GM23338 (cell line): Measurements from ENCODE around the gene GNB1L. TPM values are rescaled to one million over a fixed set of nuclear protein-coding genes. Genes with fewer than 3 reads are reported as not detected.

Source experiments
- ATAC-seq: fragments of 200-7000 bp; cut with Tn5 transposase; 3 replicates; pipeline ENCODE4 v1.9.1; 2020
- DNase-seq: peaks from one replicate; pipeline ENCODE4 v3.0.0-alpha.2; 2015; ENCODE audit warnings: low spot score
- H2AFZ ChIP-seq: fragments of 200-600 bp; sonication (generic); 2 replicates; pipeline ENCODE4 v1.8.0; 2016; ENCODE audit warnings: antibody characterized with exemption, mild to moderate bottlenecking, moderate library complexity
- H3F3A ChIP-seq: fragments of 200-600 bp; sonication (generic); replicated peaks from 2 replicates; pipeline ENCODE4 v1.8.0; 2017; ENCODE audit warnings: antibody characterized with exemption, mixed run types, low read depth
- H3K27ac ChIP-seq: fragments of 200-600 bp; sonication (generic); 2 replicates; pipeline ENCODE4 v1.6.1; 2016; ENCODE audit warnings: low read depth
- H3K27me3 ChIP-seq: fragments of 200-600 bp; sonication (generic); 2 replicates; pipeline ENCODE4 v1.8.0; 2016; ENCODE audit warnings: mild to moderate bottlenecking, mixed run types, moderate library complexity; ENCODE audit not compliant: insufficient read depth
- H3K36me3 ChIP-seq: fragments of 200-600 bp; sonication (generic); 2 replicates; pipeline ENCODE4 v1.8.0; 2016; ENCODE audit warnings: mild to moderate bottlenecking; ENCODE audit not compliant: insufficient read depth
- H3K4me1 ChIP-seq: fragments of 200-600 bp; sonication (generic); 2 replicates; pipeline ENCODE4 v1.8.0; 2016; ENCODE audit warnings: mild to moderate bottlenecking, moderate library complexity; ENCODE audit not compliant: insufficient read depth
- H3K4me2 ChIP-seq: fragments of 200-600 bp; sonication (generic); 2 replicates; pipeline ENCODE4 v1.7.1; 2017; ENCODE audit warnings: mixed run types
- H3K4me3 ChIP-seq: fragments of 200-600 bp; sonication (generic); 2 replicates; pipeline ENCODE4 v1.6.1; 2016; ENCODE audit warnings: mixed run types
- H3K79me2 ChIP-seq: fragments of 200-600 bp; sonication (generic); replicated peaks from 2 replicates; pipeline ENCODE4 v1.8.0; 2017; ENCODE audit warnings: mild to moderate bottlenecking; ENCODE audit not compliant: insufficient read depth
- H3K9me2 ChIP-seq: fragments of 200-600 bp; sonication (generic); 2 replicates; pipeline ENCODE4 v1.8.0; 2017; ENCODE audit not compliant: insufficient read depth
- H4K20me1 ChIP-seq: fragments of 200-600 bp; sonication (generic); replicated peaks from 2 replicates; pipeline ENCODE4 v1.8.0; 2017; ENCODE audit warnings: mild to moderate bottlenecking; ENCODE audit not compliant: insufficient read depth
- H3K27ac Mint-ChIP-seq: 2 replicates; pipeline ENCODE4 v1.8.0; 2020; ENCODE audit warnings: inconsistent platforms, mild to moderate bottlenecking, moderate library complexity, mixed read lengths
- H3K27me3 Mint-ChIP-seq: 3 replicates; pipeline ENCODE4 v1.8.0; 2022; ENCODE audit warnings: low read depth, mild to moderate bottlenecking, moderate library complexity, mixed read lengths, inconsistent platforms; ENCODE audit not compliant: insufficient read depth, poor library complexity
- H3K36me3 Mint-ChIP-seq: 3 replicates; pipeline ENCODE4 v1.8.0; 2021; ENCODE audit warnings: low read depth, mild to moderate bottlenecking, inconsistent platforms, moderate library complexity, mixed read lengths
- H3K4me1 Mint-ChIP-seq: 3 replicates; pipeline ENCODE4 v1.8.0; 2020; ENCODE audit warnings: mild to moderate bottlenecking, inconsistent platforms, mixed read lengths
- H3K4me3 Mint-ChIP-seq: 3 replicates; pipeline ENCODE4 v1.8.0; 2021; ENCODE audit warnings: moderate library complexity, mild to moderate bottlenecking, inconsistent platforms, mixed read lengths
- H3K9me3 Mint-ChIP-seq: 3 replicates; pipeline ENCODE4 v1.8.0; 2020; ENCODE audit warnings: moderate library complexity, mild to moderate bottlenecking, inconsistent platforms, mixed read lengths
- CREB1 ChIP-seq: fragments of 250-450 bp; sonication (Bioruptor Pico); IDR thresholded peaks from 2 replicates; pipeline ENCODE4 v1.5.0; 2020; ENCODE audit warnings: low read depth, mild to moderate bottlenecking, moderate library complexity
- EZH2 ChIP-seq: fragments of 200-600 bp; sonication (generic); IDR thresholded peaks from one replicate; pipeline ENCODE4 v1.8.0; 2017; ENCODE audit warnings: antibody characterized with exemption, mild to moderate bottlenecking, low read depth; ENCODE audit not compliant: unreplicated experiment
- EZH2phosphoT487 ChIP-seq: fragments of 200-600 bp; sonication (generic); IDR thresholded peaks from one replicate; pipeline ENCODE4 v1.8.1; 2018; ENCODE audit warnings: antibody characterized with exemption; ENCODE audit not compliant: unreplicated experiment
- POLR2AphosphoS5 ChIP-seq: IDR thresholded peaks from 2 replicates; pipeline ENCODE4 v1.6.1; 2016; ENCODE audit warnings: antibody characterized with exemption, low read depth
- REST ChIP-seq: IDR thresholded peaks from one replicate; pipeline ENCODE4 v1.6.1; 2018; ENCODE audit warnings: antibody characterized with exemption; ENCODE audit not compliant: unreplicated experiment
- STAT1 ChIP-seq: IDR thresholded peaks from one replicate; pipeline ENCODE4 v1.6.1; 2016; ENCODE audit warnings: antibody characterized with exemption; ENCODE audit not compliant: unreplicated experiment
- ZNF114 ChIP-seq: fragments of 250-450 bp; sonication (Bioruptor Pico); IDR thresholded peaks from 2 replicates; pipeline ENCODE4 v1.5.0; 2020; ENCODE audit warnings: mild to moderate bottlenecking, moderate library complexity
- polyA plus RNA-seq: library from polyadenylated mRNA; unstranded; fragments of >200 nt; fragmentation: Nextera tagmentation; extraction: Ambion mirVana; gene quantifications from 2 replicates; pipeline ENCODE4 v1.2.1, GENCODE V29; 2016
- total RNA-seq: library from RNA; depleted of rRNA; stranded (reverse); fragments of >200 nt; shearing (Covaris generic); gene quantifications from 2 replicates; pipeline ENCODE4 v1.2.3, GENCODE V29; 2014

The GNB1L gene
- total and polyA plus RNA-seq, 2 experiments from 2014 or later, result 15.2 to 27.8 TPM

GRCh38 chr22:19848298-19849224 is 6.1 kb downstream of the GNB1L start:
- H3K4me3 Mint-ChIP-seq, result no peak overlapping the region
- Histone ChIP-seq H3K27me3 (no peaks in the 10 kb centered on the region), H4K20me1 (peaks cover 10% of the 10 kb centered on the region), H3K4me2 (no peak overlapping the region), H3K4me3 (no peak overlapping the region), H3K36me3 (no peaks in the 10 kb centered on the region; the same call in 1 of the 2 replicates), H3K4me1 (peaks cover 7% of the 10 kb centered on the region; the same call in 1 of the 2 replicates), H3K79me2 (peaks cover 29% of the 10 kb centered on the region), H3K9me2 (no peaks in the 10 kb centered on the region), H3F3A (no peaks in the 10 kb centered on the region), H3K27ac (no peak overlapping the region), H2AFZ (no peak overlapping the region)
- H3K27ac Mint-ChIP-seq, result no peak overlapping the region
- peaks cover 42% of the 10 kb centered on the region for H3K36me3 Mint-ChIP-seq
- no peaks in the 10 kb centered on the region; the same call in 2 of the 3 replicates for H3K9me3 Mint-ChIP-seq
- ATAC-seq (no peak), DNase-seq (no peak)
- H3K4me1 Mint-ChIP-seq, result peaks cover 32% of the 10 kb centered on the region
- TF ChIP-seq STAT1 (no peak), EZH2phosphoT487 (no peak), ZNF114 (CRISPR knock-in tag) (no peak), POLR2AphosphoS5 (no peak), REST (no peak)
- peaks cover 22% of the 10 kb centered on the region for H3K27me3 Mint-ChIP-seq

- H3K4me3 ChIP-seq, result no peak overlapping the region
- no peak overlapping the region for H3K4me3 Mint-ChIP-seq
- ATAC-seq, result no peak
These were observed 7.4 kb downstream of the GNB1L start for GRCh38 chr22:19847345-19847632.

More at GRCh38 chr22:19847345-19847632, 7.4 kb downstream of the GNB1L start:
- no peak overlapping the region for H3K27ac ChIP-seq
- DNase-seq, result no peak
- H2AFZ ChIP-seq, result no peak overlapping the region
- H3F3A ChIP-seq, result no peaks in the 10 kb centered on the region
- H3K27ac Mint-ChIP-seq, result no peak overlapping the region
- no peaks in the 10 kb centered on the region for H3K27me3 ChIP-seq
- H3K27me3 Mint-ChIP-seq, result peaks cover 20% of the 10 kb centered on the region
- TF ChIP-seq EZH2 (no peak), CREB1 (CRISPR knock-in tag) (no peak)
- H3K9me2 ChIP-seq, result no peaks in the 10 kb centered on the region
- no peaks in the 10 kb centered on the region; the same call in 2 of the 3 replicates for H3K9me3 Mint-ChIP-seq
- H3K79me2 ChIP-seq, result peaks cover 17% of the 10 kb centered on the region
- no peak overlapping the region for H3K4me2 ChIP-seq
- H3K4me1 Mint-ChIP-seq, result peaks cover 20% of the 10 kb centered on the region; the same call in 2 of the 3 replicates
- peaks cover 10% of the 10 kb centered on the region for H4K20me1 ChIP-seq
- peaks cover 34% of the 10 kb centered on the region for H3K36me3 Mint-ChIP-seq
- no peaks in the 10 kb centered on the region for H3K4me1 ChIP-seq
- no peaks in the 10 kb centered on the region; the same call in 1 of the 2 replicates for H3K36me3 ChIP-seq
